Colonic mucosa (tissue), 4 donors: ENCODE data around the gene PRKN. TPM values are rescaled to one million over a fixed set of nuclear protein-coding genes. Genes with fewer than 3 reads are reported as not detected.

Source experiments
- DNase-seq: peaks from one replicate; pipeline ENCODE4 v3.0.0-alpha.2; 2020
- H3K27ac ChIP-seq: fragments of 200-600 bp; one replicate; pipeline ENCODE4 v1.8.0; 2021
- H3K27me3 ChIP-seq: fragments of 200-600 bp; one replicate; pipeline ENCODE4 v1.8.0; 2021
- H3K36me3 ChIP-seq: fragments of 200-600 bp; one replicate; pipeline ENCODE4 v1.8.0; 2021
- H3K4me1 ChIP-seq: fragments of 200-600 bp; one replicate; pipeline ENCODE4 v1.8.0; 2021; ENCODE audit warnings: mild to moderate bottlenecking
- H3K4me3 ChIP-seq: fragments of 200-600 bp; one replicate; pipeline ENCODE4 v1.8.0; 2021
- H3K9ac ChIP-seq, 2 donors: one replicate each; pipeline ENCODE4 v1.7.0; 2013; ENCODE audit warnings: control low read depth in 2 of 2, low read depth in 2 of 2, low read length in 2 of 2
- H3K9me3 ChIP-seq: fragments of 200-600 bp; one replicate; pipeline ENCODE4 v1.8.0; 2021
- CTCF ChIP-seq: fragments of 200-600 bp; IDR thresholded peaks from one replicate; pipeline ENCODE4 v1.8.0; 2022; ENCODE audit warnings: antibody characterized with exemption, mild to moderate bottlenecking
- intact Hi-C: fragments of 100-400 bp; cut with DNase I; formaldehyde crosslinking; loops from one replicate; pipeline ENCODE4 v1.14.1; 2022
- total RNA-seq, 2 donors: library from RNA; stranded (reverse); fragmentation: NEBNext Ultra II Directional in 1 of 2; extraction: Animal tissue kit (Norgen Biotek cat#: 25700) in 1 of 2; gene quantifications; one replicate each; pipeline ENCODE4 v1.2.1, GENCODE V29; 2021
- donor health status: healthy.
- donor health status: DM: no; HTN: no; CAD: no.
- donor health status: DM: no; HTN: no; CAD: no.

PRKN gene
- total RNA-seq, 2 donors from 2014 or later = 3.7 to 8.1 TPM

GRCh38 chr6:162238675-162239074, 488.9 kb downstream of the PRKN start:
- no peak for TF ChIP-seq CTCF
- no peak for DNase-seq
- H3K4me1 ChIP-seq = no peaks in the 10 kb centered on the region
- no peak overlapping the region for H3K4me3 ChIP-seq
- intact Hi-C loops = no loop called here
- H3K9me3 ChIP-seq = no peaks in the 10 kb centered on the region
- no peak overlapping the region for H3K27ac ChIP-seq
- H3K27me3 ChIP-seq = no peaks in the 10 kb centered on the region
- H3K36me3 ChIP-seq = no peaks in the 10 kb centered on the region
- H3K9ac ChIP-seq = no peak overlapping the region

- no peak for TF ChIP-seq CTCF
- no peak overlapping the region for H3K27ac ChIP-seq
- no peaks in the 10 kb centered on the region for H3K27me3 ChIP-seq
- DNase-seq = no peak
- H3K9me3 ChIP-seq = no peaks in the 10 kb centered on the region
- H3K9ac ChIP-seq = no peak overlapping the region
- no peak overlapping the region for H3K4me3 ChIP-seq
- H3K36me3 ChIP-seq = no peaks in the 10 kb centered on the region
- no peaks in the 10 kb centered on the region for H3K4me1 ChIP-seq
- intact Hi-C loops = no loop called here
Measured at GRCh38 chr6:162237331-162237730, 490.2 kb downstream of the PRKN start.

- no peaks in the 10 kb centered on the region for H3K4me1 ChIP-seq
- no peak for DNase-seq
- H3K9me3 ChIP-seq = no peaks in the 10 kb centered on the region
- TF ChIP-seq CTCF = no peak
- no peaks in the 10 kb centered on the region for H3K36me3 ChIP-seq
- no peaks in the 10 kb centered on the region for H3K27me3 ChIP-seq
- no peak overlapping the region for H3K27ac ChIP-seq
- intact Hi-C loops = no loop called here
- no peak overlapping the region for H3K4me3 ChIP-seq
- H3K9ac ChIP-seq = no peak overlapping the region
Measured at GRCh38 chr6:162234631-162235030, 492.9 kb downstream of the PRKN start.

GRCh38 chr6:162230147-162230752, 497.3 kb downstream of the PRKN start:
- no peak for TF ChIP-seq CTCF
- no peaks in the 10 kb centered on the region for H3K36me3 ChIP-seq
- intact Hi-C loops = no loop called here

GRCh38 chr6:162229093-162229492, 498.5 kb downstream of the PRKN start:
- no peak for DNase-seq
- no peak for TF ChIP-seq CTCF
- Histone ChIP-seq H3K9me3 (no peaks in the 10 kb centered on the region), H3K9ac (no peak overlapping the region), H3K36me3 (no peaks in the 10 kb centered on the region), H3K4me3 (no peak overlapping the region), H3K27me3 (no peaks in the 10 kb centered on the region), H3K4me1 (no peaks in the 10 kb centered on the region), H3K27ac (no peak overlapping the region)
- intact Hi-C loops = no loop called here

More at GRCh38 chr6:162230147-162230752, 497.3 kb downstream of the PRKN start:
- no peak overlapping the region for H3K27ac ChIP-seq
- DNase-seq = no peak
- H3K9me3 ChIP-seq = no peaks in the 10 kb centered on the region
- H3K27me3 ChIP-seq = no peaks in the 10 kb centered on the region
- no peak overlapping the region for H3K4me3 ChIP-seq
- H3K9ac ChIP-seq = no peak overlapping the region
- no peaks in the 10 kb centered on the region for H3K4me1 ChIP-seq
